ENCODE measurements around the gene PUS1.
"Not testable (repeated sequence)": the region's sequence is repeated elsewhere in the genome, so short reads cannot be mapped to it uniquely, and the experiment has no call there.

PUS1 gene

GRCh38 chr12:131934535-131934934, 5.5 kb downstream of the PUS1 start:
- DNase-seq (ENCODE audit: low spot score), result no peak

GRCh38 chr12:131938082-131938481, 9.0 kb downstream of the PUS1 start:
- DNase-seq (ENCODE audit: low spot score), result no peak

- no peak for DNase-seq (ENCODE audit: low spot score)
These were observed 9.9 kb downstream of the PUS1 start for GRCh38 chr12:131939007-131939406.

GRCh38 chr12:131940141-131940547, 11.1 kb downstream of the PUS1 start:
- no peak for DNase-seq (ENCODE audit: low spot score)

GRCh38 chr12:131941116-131941986, 12.3 kb downstream of the PUS1 start:
- no peak for DNase-seq (ENCODE audit: low spot score)

- no peak for DNase-seq (ENCODE audit: low spot score)
These were observed 12.9 kb downstream of the PUS1 start for GRCh38 chr12:131941987-131942341.

GRCh38 chr12:131942671-131943070, 13.6 kb downstream of the PUS1 start:
- DNase-seq (ENCODE audit: low spot score), result no peak

GRCh38 chr12:131943389-131943788, 14.3 kb downstream of the PUS1 start:
- DNase-seq (ENCODE audit: low spot score), result no peak

- no peak for DNase-seq (ENCODE audit: low spot score)
These were observed 14.8 kb downstream of the PUS1 start for GRCh38 chr12:131943876-131944275.

GRCh38 chr12:131944601-131945251, 15.7 kb downstream of the PUS1 start:
- DNase-seq (ENCODE audit: low spot score), result no peak

GRCh38 chr12:131946757-131947156, 17.7 kb downstream of the PUS1 start:
- DNase-seq (ENCODE audit: low spot score), result no peak

- no peak for DNase-seq (ENCODE audit: low spot score)
These were observed 18.5 kb downstream of the PUS1 start for GRCh38 chr12:131947482-131948027.

GRCh38 chr12:131948166-131948712, 19.2 kb downstream of the PUS1 start:
- no peak for DNase-seq (ENCODE audit: low spot score)

- not testable (repeated sequence) for DNase-seq (ENCODE audit: low spot score)
These were observed 19.8 kb downstream of the PUS1 start for GRCh38 chr12:131948713-131949430.

GRCh38 chr12:131949431-131950181, 20.5 kb downstream of the PUS1 start, which contains the start of gene EP400:
Gene EP400, plus strand, starts transcription at chr12:131949942. Its CDS starts 10,678 bp downstream, at chr12:131960620.
- DNase-seq (ENCODE audit: low spot score), result peak; percentile 89

- DNase-seq (ENCODE audit: low spot score), result no peak
These were observed 21.3 kb downstream of the PUS1 start for GRCh38 chr12:131950182-131950913.

- not testable (repeated sequence) for DNase-seq (ENCODE audit: low spot score)
These were observed 24.7 kb downstream of the PUS1 start for GRCh38 chr12:131953810-131954209.

- not testable (repeated sequence) for DNase-seq (ENCODE audit: low spot score)
These were observed 25.4 kb downstream of the PUS1 start for GRCh38 chr12:131954460-131954859.

- DNase-seq (ENCODE audit: low spot score), result no peak
These were observed 30.0 kb downstream of the PUS1 start for GRCh38 chr12:131959116-131959515.

All from SK-N-DZ (cell line).